HG02884 (cell line): ENCODE data around the gene SOCS1.

ENCODE experiments used
- ATAC-seq: cut with Tn5 transposase; IDR thresholded peaks from one replicate; pipeline ENCODE4 v1.9.1; 2021; ENCODE audit warnings: mild to moderate bottlenecking, moderate library complexity; ENCODE audit not compliant: unreplicated experiment

The SOCS1 gene

DNA sequence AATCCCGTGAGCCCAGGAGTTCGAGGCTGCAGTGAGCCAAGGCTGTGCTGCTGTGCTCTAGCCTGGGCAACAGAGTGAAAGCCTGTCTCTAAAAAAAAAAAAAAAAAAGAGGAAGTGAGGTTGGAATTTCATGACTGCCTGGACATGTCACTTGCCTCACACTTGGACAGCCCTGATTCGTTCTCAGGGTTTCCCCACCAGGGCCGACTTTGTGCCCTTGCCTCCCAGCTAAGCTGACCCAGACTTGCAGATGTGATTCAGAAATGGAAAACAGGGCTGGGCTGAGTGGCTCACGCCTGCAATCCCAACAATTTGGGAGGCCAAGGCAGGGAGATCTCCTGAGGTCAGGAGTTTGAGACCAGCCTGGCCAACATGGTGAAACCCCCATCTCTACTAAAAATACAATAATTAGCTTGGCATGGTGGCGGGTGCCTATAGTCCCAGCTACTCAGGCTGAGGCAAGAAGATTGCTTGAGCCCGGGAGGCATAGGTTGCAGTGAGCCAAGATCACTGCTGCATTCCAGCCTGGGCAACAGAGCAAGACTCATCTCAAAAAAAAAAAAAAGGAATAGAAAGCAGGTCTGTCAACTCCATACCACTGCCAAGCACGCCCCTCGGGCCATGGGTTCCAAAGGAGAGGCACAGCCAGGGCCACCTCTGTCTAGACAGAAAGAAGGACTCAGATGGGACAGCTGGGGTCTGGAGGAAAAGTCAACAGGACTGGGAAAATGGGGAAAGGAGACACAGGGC is 46.9 kb downstream of the SOCS1 start:
- ATAC-seq = no peak

DNA sequence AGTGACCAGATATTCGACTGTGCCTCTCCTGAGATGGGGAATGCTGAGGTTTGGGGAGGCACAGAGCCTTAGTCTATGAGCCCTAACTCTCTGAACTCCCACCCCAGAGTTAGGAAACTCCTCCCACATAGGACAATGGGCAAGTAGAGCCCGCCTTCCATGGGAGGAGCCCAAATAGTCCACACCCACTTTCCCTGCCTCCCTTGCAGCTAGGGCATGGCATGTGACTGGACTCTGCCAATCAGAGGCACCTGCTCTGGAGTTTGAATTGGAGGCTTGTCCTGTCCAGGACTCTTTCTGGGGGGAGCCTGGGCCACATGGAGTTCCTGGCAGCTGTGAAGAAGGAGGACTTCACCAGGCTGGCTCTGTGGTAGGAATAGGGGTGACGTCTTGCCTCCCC is 48.4 kb downstream of the SOCS1 start:
- ATAC-seq = no peak

DNA sequence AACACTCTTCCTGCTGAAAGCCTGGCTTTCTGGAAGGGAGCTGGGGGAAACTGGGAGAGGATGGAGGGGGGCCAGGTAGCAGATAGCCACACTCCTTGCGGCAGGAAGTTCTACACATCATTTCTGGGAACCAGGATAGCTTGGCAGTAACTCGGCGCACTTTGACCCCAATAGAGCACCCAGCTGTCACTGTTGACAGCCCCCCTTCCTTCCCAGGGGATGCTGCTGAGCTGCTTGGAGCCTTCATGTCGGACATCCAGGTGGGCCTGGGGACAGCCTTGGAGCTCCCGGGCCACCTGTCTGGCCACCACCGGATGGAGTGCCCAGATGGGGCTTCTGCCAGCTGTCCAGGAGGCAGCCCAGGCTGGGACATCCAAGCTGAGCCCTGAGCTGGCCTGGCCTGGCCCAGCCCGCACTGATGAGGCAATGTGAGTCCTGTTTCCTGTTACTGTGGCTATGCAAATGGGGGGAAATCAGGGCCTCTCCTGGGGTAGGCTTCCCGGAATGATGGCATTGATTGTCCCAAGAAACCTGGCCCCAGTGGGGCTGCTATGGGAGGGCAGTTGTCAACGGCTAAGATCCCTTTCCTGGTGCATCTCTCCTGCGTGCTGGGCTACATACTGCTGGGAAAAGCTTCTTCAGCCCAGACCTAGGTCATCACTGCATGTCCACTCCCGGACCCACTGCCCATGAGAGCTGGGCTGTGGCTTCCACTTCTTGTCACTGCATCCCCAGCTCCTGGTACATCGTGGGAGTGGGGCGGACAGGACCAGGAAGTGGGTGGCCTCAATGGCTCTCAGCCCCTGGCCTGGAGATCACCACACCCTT is 50.0 kb downstream of the SOCS1 start:
- no peak for ATAC-seq

DNA sequence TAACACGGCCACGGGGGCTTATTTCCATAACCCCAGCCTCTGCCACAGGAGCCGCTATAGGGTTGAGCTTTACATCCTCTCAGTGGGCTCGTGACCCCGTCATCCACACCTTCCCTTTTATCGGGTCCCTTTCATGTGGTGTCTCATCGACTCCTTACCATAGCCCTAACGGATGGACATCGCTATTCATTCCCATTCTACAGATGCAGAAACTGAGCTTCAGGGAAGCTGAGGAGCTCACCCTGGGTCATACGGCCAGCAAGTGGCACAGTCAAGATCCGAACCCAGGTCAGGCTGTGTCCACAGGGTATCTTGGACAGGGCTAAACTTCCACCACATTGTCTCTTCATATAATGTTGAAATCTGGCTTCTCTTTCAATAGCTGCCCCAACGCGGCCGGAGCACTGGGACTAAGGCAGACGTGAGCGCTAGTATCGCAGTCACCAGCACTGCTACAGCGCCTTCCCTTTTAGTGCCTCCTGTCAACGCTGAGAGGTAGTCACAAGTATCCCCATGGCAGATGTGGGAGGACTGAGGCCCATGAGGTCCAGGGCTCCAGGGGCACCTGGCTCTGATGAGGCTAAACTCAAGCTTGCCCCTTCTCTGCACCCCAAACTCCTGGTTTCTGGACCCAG is 50.8 kb downstream of the SOCS1 start:
- ATAC-seq = no peak

DNA sequence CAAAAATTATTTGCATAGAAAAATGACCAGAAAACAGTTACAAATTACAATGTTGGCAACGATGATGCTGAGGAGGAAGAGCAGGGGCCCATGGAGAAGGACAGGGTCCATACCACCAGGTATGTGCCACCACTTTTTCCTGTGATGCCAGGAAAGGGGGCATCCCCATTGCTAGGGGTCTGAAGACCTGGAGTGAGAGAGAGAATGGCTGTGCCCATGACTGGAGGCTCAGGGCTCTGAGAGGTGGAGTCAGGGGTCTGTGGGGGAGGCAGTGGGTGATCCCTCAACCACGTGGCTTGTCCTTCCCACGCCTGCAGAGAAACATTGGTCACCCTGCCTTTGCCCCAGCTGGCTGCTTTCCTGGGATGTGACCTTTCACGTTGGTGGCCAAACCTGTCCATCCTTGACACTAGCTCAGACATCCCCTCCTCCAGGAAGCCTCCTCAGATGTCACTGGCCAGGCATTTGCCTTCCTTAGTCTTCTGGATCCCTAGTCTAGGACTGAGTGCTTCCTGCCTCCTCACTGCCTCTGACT is 51.4 kb downstream of the SOCS1 start:
- ATAC-seq = no peak
